Measurements from ENCODE around the gene CRYGD.

DNA sequence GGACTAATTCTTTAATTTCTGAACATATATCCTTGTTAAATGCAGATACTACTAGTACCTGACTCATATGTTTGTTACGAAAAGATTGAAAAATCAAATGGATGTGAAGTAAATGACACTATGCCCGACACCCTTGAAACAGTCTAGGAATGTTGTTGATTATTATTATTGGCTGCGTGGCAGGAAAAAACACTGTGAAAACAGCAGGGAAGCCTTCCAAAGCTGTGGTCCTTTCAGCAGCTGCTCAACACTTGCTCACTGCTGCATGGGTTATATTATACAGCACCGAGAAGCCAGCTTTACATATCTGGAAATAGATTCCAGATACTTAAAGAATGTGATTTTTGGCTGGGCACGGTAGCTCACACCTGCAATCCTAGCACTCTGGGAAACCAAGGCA is 26.5 kb downstream of the CRYGD start:
- no peak for TF ChIP-seq CTCF (conservative IDR thresholded peaks at IDR 0.05)
- TF ChIP-seq ZFX (IDR thresholded peaks at IDR 0.05), result no peak
